ENCODE data around the gene NDUFAF7. TPM values are rescaled to one million over a fixed set of nuclear protein-coding genes. Genes with fewer than 3 reads are reported as not detected.

The NDUFAF7 gene
- total and polyA plus RNA-seq, 9 of the 15 experiments (the other 6 are each of a cell fraction or from before 2014, with no cell fraction given) = 14.9 to 41.6 (median 23.9) TPM

GRCh38 chr2:37250869-37251740, 19.6 kb downstream of the NDUFAF7 start (continued):
- TF ChIP-seq ZNF12 (CRISPR knock-in tag; IDR thresholded peaks at IDR 0.05) (no peak), RNF2 (IDR thresholded peaks at IDR 0.05) (no peak), FOS (IDR thresholded peaks at IDR 0.05; ENCODE audit: extremely low read depth, insufficient read length) (no peak), HDAC1 (IDR thresholded peaks at IDR 0.05) (no peak), BRF1 (IDR thresholded peaks at IDR 0.05; ENCODE audit: borderline replicate concordance, extremely low read depth, insufficient read length) (no peak), TEAD2 (tag; IDR thresholded peaks at IDR 0.05) (no peak), NCOR1 (IDR thresholded peaks at IDR 0.05) (no peak), ZNF384 (IDR thresholded peaks at IDR 0.05; ENCODE audit: low read depth, low read length) (no peak), ZNF699 (CRISPR knock-in tag; IDR thresholded peaks at IDR 0.05; ENCODE audit: insufficient replicate concordance) (no peak), SAP30 (IDR thresholded peaks at IDR 0.05; ENCODE audit: borderline replicate concordance, insufficient read depth, low read depth, low read length, poor library complexity, severe bottlenecking) (no peak), TCFL5 (CRISPR knock-in tag; conservative IDR thresholded peaks at IDR 0.05) (no peak), ZNF766 (CRISPR knock-in tag; conservative IDR thresholded peaks at IDR 0.05) (no peak)
- TF ChIP-seq, protein P1, sequence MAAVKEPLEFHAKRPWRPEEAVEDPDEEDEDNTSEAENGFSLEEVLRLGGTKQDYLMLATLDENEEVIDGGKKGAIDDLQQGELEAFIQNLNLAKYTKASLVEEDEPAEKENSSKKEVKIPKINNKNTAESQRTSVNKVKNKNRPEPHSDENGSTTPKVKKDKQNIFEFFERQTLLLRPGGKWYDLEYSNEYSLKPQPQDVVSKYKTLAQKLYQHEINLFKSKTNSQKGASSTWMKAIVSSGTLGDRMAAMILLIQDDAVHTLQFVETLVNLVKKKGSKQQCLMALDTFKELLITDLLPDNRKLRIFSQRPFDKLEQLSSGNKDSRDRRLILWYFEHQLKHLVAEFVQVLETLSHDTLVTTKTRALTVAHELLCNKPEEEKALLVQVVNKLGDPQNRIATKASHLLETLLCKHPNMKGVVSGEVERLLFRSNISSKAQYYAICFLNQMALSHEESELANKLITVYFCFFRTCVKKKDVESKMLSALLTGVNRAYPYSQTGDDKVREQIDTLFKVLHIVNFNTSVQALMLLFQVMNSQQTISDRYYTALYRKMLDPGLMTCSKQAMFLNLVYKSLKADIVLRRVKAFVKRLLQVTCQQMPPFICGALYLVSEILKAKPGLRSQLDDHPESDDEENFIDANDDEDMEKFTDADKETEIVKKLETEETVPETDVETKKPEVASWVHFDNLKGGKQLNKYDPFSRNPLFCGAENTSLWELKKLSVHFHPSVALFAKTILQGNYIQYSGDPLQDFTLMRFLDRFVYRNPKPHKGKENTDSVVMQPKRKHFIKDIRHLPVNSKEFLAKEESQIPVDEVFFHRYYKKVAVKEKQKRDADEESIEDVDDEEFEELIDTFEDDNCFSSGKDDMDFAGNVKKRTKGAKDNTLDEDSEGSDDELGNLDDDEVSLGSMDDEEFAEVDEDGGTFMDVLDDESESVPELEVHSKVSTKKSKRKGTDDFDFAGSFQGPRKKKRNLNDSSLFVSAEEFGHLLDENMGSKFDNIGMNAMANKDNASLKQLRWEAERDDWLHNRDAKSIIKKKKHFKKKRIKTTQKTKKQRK (IDR thresholded peaks at IDR 0.05; ENCODE audit: borderline replicate concordance, low read depth, low read length) = no peak
- TF ChIP-seq, protein P2, sequence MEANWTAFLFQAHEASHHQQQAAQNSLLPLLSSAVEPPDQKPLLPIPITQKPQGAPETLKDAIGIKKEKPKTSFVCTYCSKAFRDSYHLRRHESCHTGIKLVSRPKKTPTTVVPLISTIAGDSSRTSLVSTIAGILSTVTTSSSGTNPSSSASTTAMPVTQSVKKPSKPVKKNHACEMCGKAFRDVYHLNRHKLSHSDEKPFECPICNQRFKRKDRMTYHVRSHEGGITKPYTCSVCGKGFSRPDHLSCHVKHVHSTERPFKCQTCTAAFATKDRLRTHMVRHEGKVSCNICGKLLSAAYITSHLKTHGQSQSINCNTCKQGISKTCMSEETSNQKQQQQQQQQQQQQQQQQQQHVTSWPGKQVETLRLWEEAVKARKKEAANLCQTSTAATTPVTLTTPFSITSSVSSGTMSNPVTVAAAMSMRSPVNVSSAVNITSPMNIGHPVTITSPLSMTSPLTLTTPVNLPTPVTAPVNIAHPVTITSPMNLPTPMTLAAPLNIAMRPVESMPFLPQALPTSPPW (CRISPR knock-in tag; IDR thresholded peaks at IDR 0.05) = no peak

Data from K562 (cell line).